Esophagus (tissue), 2 donors: ENCODE results near the gene SPAG7. TPM values are rescaled to one million over a fixed set of nuclear protein-coding genes. Genes with fewer than 3 reads are reported as not detected.

Source experiments
- H3K27ac ChIP-seq, 2 donors: one replicate each; pipeline ENCODE4 v1.5.1; 2013; ENCODE audit warnings: low read depth in 2 of 2, mild to moderate bottlenecking in 2 of 2, inconsistent platforms in 1 of 2, low read length in 1 of 2, moderate library complexity in 1 of 2
- H3K27me3 ChIP-seq, 2 donors: one replicate each; pipeline ENCODE4 v1.6.1; 2013; ENCODE audit warnings: low read length in 2 of 2, control low read depth in 1 of 2, mild to moderate bottlenecking in 1 of 2; ENCODE audit not compliant: insufficient read depth in 2 of 2, control insufficient read depth in 1 of 2
- H3K36me3 ChIP-seq, 2 donors: one replicate each; pipeline ENCODE4 v1.6.1; 2013; ENCODE audit warnings: low read length in 1 of 2; ENCODE audit not compliant: control insufficient read depth in 2 of 2, insufficient read depth in 2 of 2
- H3K4me1 ChIP-seq, 2 donors: one replicate each; pipeline ENCODE4 v1.6.1; 2013; ENCODE audit warnings: low read length in 1 of 2; ENCODE audit not compliant: control insufficient read depth in 2 of 2, insufficient read depth in 2 of 2
- H3K4me3 ChIP-seq, 2 donors: one replicate each; pipeline ENCODE4 v1.5.1; 2013; ENCODE audit warnings: low read length in 2 of 2, mild to moderate bottlenecking in 2 of 2, low read depth in 1 of 2, moderate library complexity in 1 of 2
- H3K9me3 ChIP-seq, 2 donors: one replicate each; pipeline ENCODE4 v1.6.1; 2013; ENCODE audit warnings: mild to moderate bottlenecking in 2 of 2, low read depth in 1 of 2, low read length in 1 of 2, moderate library complexity in 1 of 2; ENCODE audit not compliant: control insufficient read depth in 2 of 2, insufficient read depth in 1 of 2
- WGBS, 2 donors: extraction: QIAGEN DNeasy Blood & Tissue Kit; methylation state at CpG; one replicate each; pipeline ENCODE4 v1.1.7; 2013; 5-methylcytosine and 5-hydroxymethylcytosine counted together
- polyA plus RNA-seq, 2 donors: library from polyadenylated mRNA; stranded (reverse); fragments of 200-250 nt; gene quantifications; one replicate each; pipeline ENCODE4 v1.2.3, GENCODE V29; 2013
- donor health status: healthy with polysubstance abuse.
- donor health status: Bipolar disorder and iron deficiency.

Gene SPAG7
- polyA plus RNA-seq, 2 donors: 48.9 to 56.4 TPM

DNA sequence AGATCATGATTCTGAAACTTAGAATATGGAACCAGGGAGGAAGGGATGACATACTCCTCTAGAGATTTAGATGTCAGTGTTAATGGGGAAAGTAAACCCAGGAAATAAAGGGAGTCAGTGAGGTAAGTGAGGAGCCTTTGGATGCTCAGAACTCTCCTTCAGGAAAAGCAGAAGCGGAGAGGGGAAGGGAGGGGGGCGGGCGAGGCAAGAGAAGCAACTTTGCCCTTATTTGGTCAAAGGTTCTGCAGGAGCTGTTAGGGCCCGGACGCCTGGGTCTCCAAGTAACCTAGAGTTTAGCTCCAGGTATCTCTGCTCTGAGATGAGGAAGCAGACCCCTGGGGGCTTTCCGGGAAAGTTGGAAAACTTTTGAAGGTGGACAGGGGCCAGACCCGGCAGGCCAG lies 20.6 kb downstream of the SPAG7 start:
- H3K27ac ChIP-seq: peak overlapping the region; percentile 90 to 100
- H3K4me1 ChIP-seq: peaks cover 2 to 15% of the 10 kb centered on the region in 2 donors
- H3K36me3 ChIP-seq: peaks cover 5 to 27% of the 10 kb centered on the region in 2 donors
- H3K4me3 ChIP-seq: peak overlapping the region; percentile 33 to 77
- 0 to 1% methylated on average over 7 of the region's 7 CpGs for WGBS, 2 donors
- no peaks in the 10 kb centered on the region for H3K27me3 ChIP-seq
- no peaks in the 10 kb centered on the region for H3K9me3 ChIP-seq

- WGBS, 2 donors: 18 to 22% methylated on average over 16 of the region's 16 CpGs
- H3K9me3 ChIP-seq: no peaks in the 10 kb centered on the region
- peak overlapping the region; percentile 33 to 77 for H3K4me3 ChIP-seq
- peak overlapping the region; percentile 54 to 85 for H3K27ac ChIP-seq
- peaks cover 2 to 15% of the 10 kb centered on the region in 2 donors for H3K4me1 ChIP-seq
- H3K36me3 ChIP-seq: peaks cover 5 to 27% of the 10 kb centered on the region in 2 donors
- H3K27me3 ChIP-seq: no peaks in the 10 kb centered on the region
Observed at GRCh38 chr17:4946312-4946976, 21.2 kb downstream of the SPAG7 start.

- Histone ChIP-seq H3K4me1 (peaks cover 2 to 15% of the 10 kb centered on the region in 2 donors), H3K4me3 (peak overlapping the region in 1 of 2 donors; percentile 77), H3K27me3 (no peaks in the 10 kb centered on the region), H3K36me3 (peaks cover 5 to 27% of the 10 kb centered on the region in 2 donors), H3K9me3 (no peaks in the 10 kb centered on the region), H3K27ac (peak overlapping the region; percentile 54 to 85)
- WGBS, 2 donors: 12 to 19% methylated on average over 4 of the region's 4 CpGs
Observed at GRCh38 chr17:4945944-4946280, 21.7 kb downstream of the SPAG7 start.

DNA sequence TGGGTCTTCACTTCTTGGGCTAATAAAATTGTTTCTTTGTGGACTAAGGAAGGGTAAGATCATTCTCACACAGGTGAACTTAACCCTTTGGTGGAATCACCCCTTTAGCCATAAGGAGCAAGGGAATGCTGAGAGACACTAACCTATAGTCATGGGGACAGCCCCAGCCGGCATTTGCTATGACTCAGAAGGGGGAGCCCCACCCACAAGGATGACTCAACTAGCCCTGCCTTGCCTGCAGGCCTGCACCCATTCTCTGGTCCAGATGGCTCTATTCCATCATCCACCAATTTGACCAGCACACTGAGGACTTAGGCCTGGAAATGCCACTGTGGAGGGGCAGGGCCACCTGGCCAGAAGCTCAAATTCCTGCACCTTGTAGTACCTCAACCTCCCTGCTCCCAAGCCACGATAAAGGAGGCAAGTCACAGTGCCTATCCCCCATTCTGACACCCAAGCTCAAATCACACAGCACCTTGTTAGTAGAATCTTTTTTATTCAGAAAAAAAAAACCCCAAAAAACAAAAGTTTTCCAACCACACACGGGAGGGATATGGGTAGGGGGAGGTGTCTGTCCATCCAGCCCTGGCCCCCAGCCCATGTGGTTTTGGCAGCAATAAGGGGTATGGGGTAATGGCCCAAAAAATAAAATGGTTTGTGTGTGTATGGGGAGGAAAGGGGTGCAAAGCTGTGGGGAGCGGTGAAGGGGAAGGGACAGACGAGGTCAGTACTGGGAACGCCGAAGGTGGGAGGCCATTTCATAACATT lies 22.3 kb downstream of the SPAG7 start:
- H3K27me3 ChIP-seq: no peaks in the 10 kb centered on the region
- peak overlapping the region; percentile 69 to 85 for H3K27ac ChIP-seq
- WGBS, 2 donors: 20 to 22% methylated on average over 7 of the region's 7 CpGs
- H3K9me3 ChIP-seq: no peaks in the 10 kb centered on the region
- peaks cover 2 to 13% of the 10 kb centered on the region in 2 donors for H3K4me1 ChIP-seq
- peak overlapping the region in 1 of 2 donors; percentile 11 for H3K4me3 ChIP-seq
- peaks cover 5 to 27% of the 10 kb centered on the region in 2 donors for H3K36me3 ChIP-seq

GRCh38 chr17:4944554-4945175 lies 23.0 kb downstream of the SPAG7 start:
- Histone ChIP-seq H3K4me3 (no peak overlapping the region), H3K27me3 (no peaks in the 10 kb centered on the region), H3K27ac (peak overlapping the region; percentile 69 to 85), H3K4me1 (peaks cover 2 to 10% of the 10 kb centered on the region in 2 donors), H3K9me3 (no peaks in the 10 kb centered on the region), H3K36me3 (peaks cover 5 to 27% of the 10 kb centered on the region in 2 donors)
- WGBS, 2 donors: 55 to 61% methylated on average over 8 of the region's 8 CpGs

GRCh38 chr17:4944163-4944553 lies 23.5 kb downstream of the SPAG7 start:
- H3K4me1 ChIP-seq: peaks cover 2 to 10% of the 10 kb centered on the region in 2 donors
- H3K36me3 ChIP-seq: peaks cover 5 to 27% of the 10 kb centered on the region in 2 donors
- no peak overlapping the region for H3K4me3 ChIP-seq
- peak overlapping the region; percentile 69 to 85 for H3K27ac ChIP-seq
- 27% methylated on average over 2 to 3 of the region's 3 CpGs for WGBS, 2 donors
- H3K9me3 ChIP-seq: no peaks in the 10 kb centered on the region
- no peaks in the 10 kb centered on the region for H3K27me3 ChIP-seq

DNA sequence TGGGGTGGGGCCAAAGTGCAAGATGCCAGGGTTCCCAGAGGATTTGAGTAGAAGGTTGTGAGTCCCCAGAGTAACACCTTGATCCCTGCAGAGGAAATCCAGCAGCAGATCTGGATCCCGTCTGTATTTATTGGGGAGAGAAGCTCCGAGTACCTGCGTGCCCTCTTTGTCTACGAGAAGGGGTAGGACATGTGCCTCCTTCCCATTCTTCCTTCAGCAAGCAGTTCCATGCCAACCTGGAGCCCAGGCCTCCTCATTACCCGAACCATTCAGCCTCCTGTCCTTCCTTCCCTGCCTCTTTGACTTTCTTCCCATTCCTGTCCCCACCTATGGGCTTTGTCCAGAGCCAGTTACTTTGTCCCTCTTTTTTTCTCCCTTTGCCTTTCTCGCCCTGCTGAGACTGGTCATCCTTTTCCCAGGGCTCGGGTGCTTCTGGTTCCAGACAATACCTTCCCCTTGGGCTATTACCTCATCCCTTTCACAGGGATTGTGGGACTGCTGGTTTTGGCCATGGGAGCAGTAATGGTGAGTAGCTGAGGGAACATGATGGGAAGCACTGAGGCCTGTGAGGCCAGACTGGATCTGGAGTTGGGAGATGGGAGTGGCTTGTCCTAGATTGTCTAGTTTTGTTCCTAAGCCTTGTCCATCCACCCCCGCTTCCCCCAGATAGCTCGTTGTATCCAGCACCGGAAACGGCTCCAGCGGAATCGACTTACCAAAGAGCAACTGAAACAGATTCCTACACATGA lies 24.7 kb downstream of the SPAG7 start:
- Histone ChIP-seq H3K27ac (peak overlapping the region in 1 of 2 donors; percentile 57), H3K27me3 (no peaks in the 10 kb centered on the region), H3K4me3 (no peak overlapping the region), H3K9me3 (no peaks in the 10 kb centered on the region), H3K4me1 (peaks cover 8 to 16% of the 10 kb centered on the region in 2 donors), H3K36me3 (peaks cover 5 to 31% of the 10 kb centered on the region in 2 donors)
- WGBS, 2 donors: 67 to 76% methylated on average over 13 of the region's 13 CpGs

DNA sequence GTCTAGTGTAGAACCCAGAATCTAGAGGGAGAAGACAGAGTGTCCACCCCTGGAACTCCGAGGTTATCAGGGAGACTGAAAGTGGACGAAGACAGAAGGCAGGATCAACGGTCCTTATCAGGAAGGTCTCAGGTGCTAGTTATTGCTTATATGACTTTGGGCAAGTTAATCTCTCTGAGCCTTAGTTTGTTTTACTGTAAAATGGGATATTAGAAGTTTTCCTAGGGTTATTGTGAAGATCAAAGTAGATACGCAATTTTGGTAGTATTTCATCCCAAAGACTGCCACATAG lies 26.4 kb downstream of the SPAG7 start:
- Histone ChIP-seq H3K9me3 (no peaks in the 10 kb centered on the region), H3K27ac (peak overlapping the region; percentile 59 to 90), H3K27me3 (no peaks in the 10 kb centered on the region), H3K36me3 (peaks cover 5 to 40% of the 10 kb centered on the region in 2 donors), H3K4me1 (peaks cover 8 to 16% of the 10 kb centered on the region in 2 donors), H3K4me3 (peak overlapping the region; percentile 76 to 83)
- WGBS, 2 donors: 33 to 36% methylated on average over 4 of the region's 4 CpGs
